GM12892 (cell line): ENCODE results near the gene MRLN.

Experiments used
- POLR2A ChIP-seq: IDR thresholded peaks from 2 replicates; pipeline ENCODE4 v1.6.1; 2011; ENCODE audit warnings: low read depth, low read length, control low read depth
- TAF1 ChIP-seq: IDR thresholded peaks from 2 replicates; pipeline ENCODE4 v1.6.1; 2011; ENCODE audit warnings: low read depth, mild to moderate bottlenecking, control low read depth, low read length, borderline replicate concordance

DNA sequence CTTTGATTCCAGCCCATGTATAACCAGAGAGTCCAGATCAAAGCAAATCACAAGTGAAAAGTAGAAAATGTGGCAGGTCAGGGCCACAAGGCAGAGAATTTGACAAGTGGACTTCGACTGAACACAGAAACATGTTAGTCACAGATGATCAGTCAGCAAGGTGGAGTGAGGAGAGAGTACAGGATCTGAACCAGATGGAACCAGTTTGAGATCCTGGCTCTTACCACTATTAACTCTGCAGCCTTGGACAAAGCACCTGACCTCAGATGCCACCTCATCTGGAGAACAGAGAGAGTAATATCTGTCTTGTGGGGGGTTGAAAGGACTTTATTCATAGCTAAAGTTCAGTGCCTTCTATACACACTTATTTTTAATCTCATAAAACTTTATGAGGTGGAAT is 4.4 kb downstream of the MRLN start:
- TF ChIP-seq POLR2A (no peak), TAF1 (no peak)
